Neuronal stem cell (in vitro differentiated cells): Measurements from ENCODE around the gene RAB3C.

Source experiments
- DNase-seq: peaks from one replicate; pipeline ENCODE4 v3.0.0-alpha.2; 2013; ENCODE audit warnings: low spot score
- H2AFZ ChIP-seq: one replicate; pipeline ENCODE4 v1.6.1; 2013; ENCODE audit warnings: mild to moderate bottlenecking, low read length, inconsistent platforms
- H2AK5ac ChIP-seq: 2 replicates; pipeline ENCODE4 v1.6.1; 2013; ENCODE audit warnings: low read depth, mild to moderate bottlenecking, inconsistent platforms, low read length, moderate library complexity, mixed read lengths
- H2BK120ac ChIP-seq: 2 replicates; pipeline ENCODE4 v1.6.1; 2013; ENCODE audit warnings: low read depth, mild to moderate bottlenecking, inconsistent platforms, low read length, moderate library complexity, mixed read lengths
- H2BK12ac ChIP-seq: one replicate; pipeline ENCODE4 v1.6.1; 2013; ENCODE audit warnings: low read length, inconsistent platforms
- H2BK15ac ChIP-seq: 2 replicates; pipeline ENCODE4 v1.6.1; 2013; ENCODE audit warnings: mild to moderate bottlenecking, low read length, inconsistent platforms, mixed read lengths
- H2BK5ac ChIP-seq: one replicate; pipeline ENCODE4 v1.6.1; 2013; ENCODE audit warnings: inconsistent platforms, mild to moderate bottlenecking, low read length, moderate library complexity
- H3K14ac ChIP-seq: one replicate; pipeline ENCODE4 v1.6.1; 2013; ENCODE audit warnings: low read length, inconsistent platforms
- H3K18ac ChIP-seq: 2 replicates; pipeline ENCODE4 v1.6.1; 2013; ENCODE audit warnings: low read length, inconsistent platforms
- H3K23ac ChIP-seq: 2 replicates; pipeline ENCODE4 v1.6.1; 2013; ENCODE audit warnings: low read depth, mild to moderate bottlenecking, mixed read lengths, low read length, inconsistent platforms; ENCODE audit not compliant: poor library complexity
- H3K27ac ChIP-seq: replicated peaks from 3 replicates; pipeline ENCODE4 v1.5.1; 2013; ENCODE audit warnings: low read length, inconsistent platforms
- H3K27me3 ChIP-seq, 3 experiments: 2 replicates each; pipeline ENCODE4 v1.6.1; 2013; ENCODE audit warnings: low read length in 3 of 3, mild to moderate bottlenecking in 2 of 3, inconsistent platforms in 1 of 3, low read depth in 1 of 3, mixed read lengths in 1 of 3, moderate library complexity in 1 of 3; ENCODE audit not compliant: control insufficient read depth in 3 of 3, insufficient read depth in 3 of 3
- H3K36me3 ChIP-seq, 2 donors: replicated peaks in 1 of 2; 2 replicates each; pipeline ENCODE4 v1.6.1; 2013; ENCODE audit warnings: low read length in 2 of 2; ENCODE audit not compliant: control insufficient read depth in 2 of 2, insufficient read depth in 2 of 2
- H3K4ac ChIP-seq: 2 replicates; pipeline ENCODE4 v1.6.1; 2013; ENCODE audit warnings: inconsistent platforms, mild to moderate bottlenecking, low read length, moderate library complexity
- H3K4me1 ChIP-seq, 2 donors: 1 replicate in 1 of 2; 2 replicates in 1 of 2; pipeline ENCODE4 v1.6.1; 2013; ENCODE audit warnings: low read length in 2 of 2, low read depth in 1 of 2; ENCODE audit not compliant: control insufficient read depth in 2 of 2, insufficient read depth in 1 of 2
- H3K4me2 ChIP-seq: one replicate; pipeline ENCODE4 v1.6.1; 2013; ENCODE audit warnings: mild to moderate bottlenecking, low read length, inconsistent platforms; ENCODE audit not compliant: insufficient read depth, poor library complexity, severe bottlenecking
- H3K4me3 ChIP-seq, 2 donors: 2 replicates each; pipeline ENCODE4 v1.5.1; 2013; ENCODE audit warnings: low read length in 2 of 2, mild to moderate bottlenecking in 2 of 2, inconsistent platforms in 1 of 2, moderate library complexity in 1 of 2
- H3K79me1 ChIP-seq: one replicate; pipeline ENCODE4 v1.6.1; 2013; ENCODE audit warnings: low read depth, mild to moderate bottlenecking, inconsistent platforms, low read length, moderate library complexity
- H3K9ac ChIP-seq: one replicate; pipeline ENCODE4 v1.6.1; 2013; ENCODE audit warnings: mild to moderate bottlenecking, low read depth, low read length, inconsistent platforms; ENCODE audit not compliant: poor library complexity
- H3K9me3 ChIP-seq, 2 donors: replicated peaks in 1 of 2; 2 replicates each; pipeline versions ENCODE3 to v1.6.1; 2013; ENCODE audit warnings: low read length in 2 of 2, mild to moderate bottlenecking in 2 of 2, inconsistent platforms in 1 of 2, low read depth in 1 of 2, mixed read lengths in 1 of 2, moderate library complexity in 1 of 2; ENCODE audit not compliant: control insufficient read depth in 2 of 2, insufficient read depth in 1 of 2
- H4K8ac ChIP-seq: one replicate; pipeline ENCODE4 v1.6.1; 2013; ENCODE audit warnings: low read depth, mild to moderate bottlenecking, inconsistent platforms, low read length, moderate library complexity
- H4K91ac ChIP-seq: one replicate; pipeline ENCODE4 v1.6.1; 2013; ENCODE audit warnings: low read length, low read depth, mild to moderate bottlenecking, inconsistent platforms; ENCODE audit not compliant: poor library complexity
- WGBS, 2 donors: extraction: QIAGEN DNeasy Blood & Tissue Kit; methylation state at CpG; one replicate each; pipeline ENCODE4 v1.1.7; 2013; ENCODE audit warnings: missing lambda C conversion rate in 2 of 2, mixed read lengths in 1 of 2; ENCODE audit not compliant: insufficient read length in 2 of 2, insufficient replicate concordance in 1 of 2; ENCODE audit errors: extremely low coverage in 2 of 2; 5-methylcytosine and 5-hydroxymethylcytosine counted together

Gene RAB3C

DNA sequence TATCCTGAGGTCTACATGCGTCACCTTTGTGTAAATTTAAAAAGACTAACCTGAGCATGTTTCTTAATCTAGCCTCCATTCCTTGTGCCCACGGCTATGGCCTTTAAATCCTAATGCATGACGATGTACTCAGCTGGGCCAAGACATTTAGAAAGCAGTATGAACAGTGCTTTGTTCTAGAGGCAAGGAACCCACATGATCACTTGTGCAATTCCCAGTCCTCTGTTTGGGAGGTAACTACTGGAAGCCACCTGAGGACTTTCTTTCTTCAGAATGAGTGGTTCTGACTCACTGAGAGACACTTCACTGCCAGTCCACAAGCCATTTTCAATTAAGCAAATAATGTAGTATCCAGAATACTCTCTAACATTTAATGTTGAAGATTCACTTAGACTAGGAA lies 181.3 kb downstream of the RAB3C start:
- Histone ChIP-seq H2BK5ac (no peak overlapping the region), H3K9ac (no peak overlapping the region), H3K4me3 (no peak overlapping the region), H2AFZ (no peak overlapping the region), H2BK12ac (no peak overlapping the region), H3K4me2 (no peak overlapping the region), H4K8ac (no peak overlapping the region), H3K4me1 (no peaks in the 10 kb centered on the region), H2BK120ac (no peak overlapping the region), H3K18ac (no peak overlapping the region), H3K27me3 (no peaks in the 10 kb centered on the region), H2AK5ac (no peak overlapping the region), H3K14ac (no peak overlapping the region), H3K4ac (no peak overlapping the region), H3K79me1 (no peaks in the 10 kb centered on the region), H3K36me3 (no peaks in the 10 kb centered on the region), H3K27ac (no peak overlapping the region), H3K23ac (no peak overlapping the region), H2BK15ac (no peak overlapping the region), H4K91ac (no peak overlapping the region), H3K9me3 (no peaks in the 10 kb centered on the region)
- no CpG with 5 or more reads among the region's 3 CpGs for WGBS, 2 donors
- no peak for DNase-seq

DNA sequence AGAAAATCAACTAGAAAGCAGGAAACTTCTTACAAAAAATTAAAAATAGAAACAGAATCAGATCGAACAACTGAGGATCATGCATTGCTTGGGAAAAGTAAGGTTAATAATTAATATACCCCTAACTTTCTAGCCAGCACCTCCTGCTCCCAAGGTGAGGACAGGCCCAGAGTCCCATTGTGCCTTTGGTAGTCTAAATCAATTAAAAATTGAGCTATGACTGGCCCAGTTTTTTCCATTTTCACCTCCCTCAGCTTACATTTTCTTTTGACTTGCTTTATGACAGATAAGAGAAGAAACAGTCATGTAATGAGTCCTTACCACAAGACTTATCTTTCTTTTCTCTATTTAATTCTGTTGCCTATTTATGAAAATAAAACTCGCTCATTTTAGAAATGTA lies 182.2 kb downstream of the RAB3C start:
- no peak overlapping the region for H3K23ac ChIP-seq
- no peaks in the 10 kb centered on the region for H3K27me3 ChIP-seq
- no peaks in the 10 kb centered on the region for H3K79me1 ChIP-seq
- no peak overlapping the region for H4K91ac ChIP-seq
- no peak overlapping the region for H2BK15ac ChIP-seq
- no peak overlapping the region for H3K27ac ChIP-seq
- H3K36me3 ChIP-seq = no peaks in the 10 kb centered on the region
- no peaks in the 10 kb centered on the region for H3K9me3 ChIP-seq
- H3K14ac ChIP-seq = no peak overlapping the region
- H3K18ac ChIP-seq = no peak overlapping the region
- H3K4ac ChIP-seq = no peak overlapping the region
- no peak overlapping the region for H3K4me2 ChIP-seq
- H2AFZ ChIP-seq = no peak overlapping the region
- no CpG with 5 or more reads among the region's 2 CpGs for WGBS, 2 donors
- no peak overlapping the region for H2BK12ac ChIP-seq
- no peak overlapping the region for H3K9ac ChIP-seq
- no peak for DNase-seq
- no peak overlapping the region for H2BK120ac ChIP-seq
- no peak overlapping the region for H2BK5ac ChIP-seq
- H4K8ac ChIP-seq = no peak overlapping the region
- H2AK5ac ChIP-seq = no peak overlapping the region
- H3K4me1 ChIP-seq = no peaks in the 10 kb centered on the region
- H3K4me3 ChIP-seq = no peak overlapping the region

DNA sequence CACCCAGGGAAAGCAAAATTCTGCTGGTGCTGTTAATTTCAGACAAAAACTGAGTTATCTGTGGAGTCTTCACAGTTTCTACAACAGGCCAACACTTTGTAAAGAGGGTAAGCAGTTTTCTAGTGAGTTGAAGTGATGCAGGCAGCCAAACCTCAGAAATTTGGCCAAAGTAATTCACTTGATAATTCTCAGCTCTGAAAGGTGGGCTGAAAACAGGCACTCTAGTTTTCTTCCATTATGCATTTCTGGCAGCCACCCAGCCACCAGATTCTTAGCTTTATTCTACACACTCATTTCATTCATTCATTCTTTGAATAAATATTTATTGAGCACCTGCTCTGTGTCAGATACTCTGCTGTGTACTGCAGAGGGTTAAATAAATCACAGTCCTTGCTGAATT lies 184.2 kb downstream of the RAB3C start:
- Histone ChIP-seq H4K8ac (no peak overlapping the region), H2BK5ac (no peak overlapping the region), H3K9me3 (no peaks in the 10 kb centered on the region), H3K14ac (no peak overlapping the region), H3K27ac (no peak overlapping the region), H3K4me3 (no peak overlapping the region), H2AK5ac (no peak overlapping the region), H3K36me3 (no peaks in the 10 kb centered on the region), H3K4ac (no peak overlapping the region), H3K23ac (no peak overlapping the region), H3K18ac (no peak overlapping the region), H2BK120ac (no peak overlapping the region), H2BK12ac (no peak overlapping the region), H3K4me1 (no peaks in the 10 kb centered on the region), H4K91ac (no peak overlapping the region), H2BK15ac (no peak overlapping the region), H3K79me1 (no peaks in the 10 kb centered on the region), H2AFZ (no peak overlapping the region), H3K4me2 (no peak overlapping the region), H3K9ac (no peak overlapping the region), H3K27me3 (no peaks in the 10 kb centered on the region)
- no peak for DNase-seq

DNA sequence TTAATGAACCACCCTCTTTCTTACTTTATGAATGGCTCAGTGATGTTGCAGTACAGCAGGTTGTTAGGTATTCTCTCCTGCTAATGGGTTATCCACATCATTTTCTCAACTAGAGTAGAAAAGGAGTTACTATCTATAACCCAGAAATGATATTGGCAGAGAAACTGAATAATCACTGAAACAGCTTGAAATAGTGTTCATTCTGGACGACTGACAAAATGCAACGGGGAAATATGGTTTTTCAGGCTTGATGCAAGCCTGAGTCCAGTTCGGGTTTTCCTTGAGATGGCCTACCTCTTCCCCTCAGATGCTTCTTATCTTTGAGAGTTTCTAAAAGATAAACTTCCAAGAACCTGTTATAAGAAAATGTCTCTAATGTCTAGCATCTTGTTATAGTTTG lies 187.3 kb downstream of the RAB3C start:
- Histone ChIP-seq H3K4ac (no peak overlapping the region), H2BK12ac (no peak overlapping the region), H2BK15ac (no peak overlapping the region), H2BK5ac (no peak overlapping the region), H2AFZ (no peak overlapping the region), H3K23ac (no peak overlapping the region), H2AK5ac (no peak overlapping the region), H3K79me1 (no peaks in the 10 kb centered on the region), H3K36me3 (no peaks in the 10 kb centered on the region), H3K14ac (no peak overlapping the region), H3K4me2 (no peak overlapping the region), H3K18ac (no peak overlapping the region), H3K9ac (no peak overlapping the region), H3K4me3 (no peak overlapping the region), H3K27ac (no peak overlapping the region), H4K91ac (no peak overlapping the region), H3K4me1 (no peaks in the 10 kb centered on the region), H3K27me3 (no peaks in the 10 kb centered on the region), H3K9me3 (no peaks in the 10 kb centered on the region), H4K8ac (no peak overlapping the region), H2BK120ac (no peak overlapping the region)
- no CpG with 5 or more reads among the region's 3 CpGs for WGBS, 2 donors
- no peak for DNase-seq
